ENCODE measurements around the gene PRSS3.
"Not testable (repeated sequence)": the region's sequence is repeated elsewhere in the genome, so short reads cannot be mapped to it uniquely, and the experiment has no call there.

PRSS3 gene

DNA sequence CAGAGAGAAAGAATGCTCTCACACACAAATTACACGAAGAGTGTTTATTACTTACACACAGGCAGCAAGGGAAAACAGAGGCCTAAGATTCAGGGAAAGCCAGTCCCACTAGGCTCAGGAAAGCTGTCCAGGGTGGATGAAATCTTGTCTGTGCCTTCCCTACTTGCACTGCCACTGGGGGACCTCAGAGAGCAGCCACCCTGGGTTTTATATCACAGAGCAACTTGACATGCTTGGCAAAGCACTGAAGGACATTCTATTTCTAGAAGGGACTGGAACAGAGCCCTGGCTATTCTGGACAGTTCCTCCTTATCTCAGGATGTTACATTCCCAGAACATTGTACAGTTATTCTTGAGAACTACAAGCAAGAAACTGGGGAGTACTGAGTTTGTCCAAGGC, 7.5 kb upstream of the PRSS3 start:
- Histone ChIP-seq H3K9me3 (ENCODE audit: control insufficient read depth, low read length) (no peaks in the 10 kb centered on the region), H3K36me3 (ENCODE audit: control insufficient read depth, insufficient read depth, low read length) (no peaks in the 10 kb centered on the region), H3K27ac (ENCODE audit: low read depth, low read length, severe bottlenecking) (no peak overlapping the region), H3K4me1 (ENCODE audit: control insufficient read depth, insufficient read depth, low read length, poor library complexity, severe bottlenecking) (no peaks in the 10 kb centered on the region), H3K4me3 (ENCODE audit: extremely low read depth, insufficient read depth, low read length, poor library complexity, severe bottlenecking) (no peak overlapping the region)
- 20% methylated on average over 1 of the region's 1 CpG; no CpG with 5 or more reads in 1 of the 2 experiments for WGBS, 2 experiments (ENCODE audit: insufficient coverage in 2 of 2)

DNA sequence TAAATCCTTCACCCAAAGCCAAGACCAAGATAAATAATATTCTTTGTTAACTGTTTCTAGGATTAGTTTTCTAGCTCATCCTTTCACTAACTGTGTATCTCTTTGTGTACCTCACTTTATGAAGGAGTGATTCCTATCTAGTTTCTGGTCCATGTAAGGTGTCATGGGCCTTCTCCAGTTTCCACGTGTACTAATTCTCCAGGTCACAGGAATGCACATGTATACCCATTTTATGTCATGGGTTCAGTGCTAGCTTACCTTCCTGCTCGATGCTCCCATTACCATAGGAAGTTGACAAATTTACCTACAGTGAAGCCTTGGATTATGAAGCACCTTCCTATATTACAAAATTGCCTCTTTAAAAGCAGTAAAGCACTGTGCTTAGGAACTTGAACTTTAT, 5.9 kb upstream of the PRSS3 start:
- H3K4me3 ChIP-seq (ENCODE audit: extremely low read depth, insufficient read depth, low read length, poor library complexity, severe bottlenecking); H3K36me3 ChIP-seq (ENCODE audit: control insufficient read depth, insufficient read depth, low read length); H3K9me3 ChIP-seq (ENCODE audit: control insufficient read depth, low read length); H3K27ac ChIP-seq (ENCODE audit: low read depth, low read length, severe bottlenecking); H3K4me1 ChIP-seq (ENCODE audit: control insufficient read depth, insufficient read depth, low read length, poor library complexity, severe bottlenecking): not testable (repeated sequence)
- 60 to 100% methylated on average over 1 of the region's 2 CpGs for WGBS, 2 experiments (ENCODE audit: insufficient coverage in 2 of 2)

DNA sequence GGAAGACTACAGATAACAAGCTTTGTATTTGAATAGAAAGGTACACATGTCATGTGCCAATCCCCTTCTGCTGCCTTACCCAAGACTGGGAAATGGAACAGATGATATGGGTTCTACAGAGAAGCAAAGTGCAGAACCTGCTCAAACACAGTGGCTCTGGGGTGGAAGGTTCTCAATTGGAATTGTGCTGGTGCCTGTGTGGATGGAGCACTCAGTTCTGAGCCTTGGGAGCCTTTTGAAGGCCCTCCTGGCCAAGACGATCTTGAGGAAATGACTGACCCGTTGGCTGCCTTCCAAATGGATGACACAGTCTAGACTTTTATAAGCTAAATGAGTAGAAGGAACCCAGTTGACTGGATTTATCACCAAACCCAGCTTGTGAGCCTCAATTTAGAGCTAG, 4.2 kb upstream of the PRSS3 start:
- Histone ChIP-seq H3K4me3 (ENCODE audit: extremely low read depth, insufficient read depth, low read length, poor library complexity, severe bottlenecking) (no peak overlapping the region), H3K27ac (ENCODE audit: low read depth, low read length, severe bottlenecking) (no peak overlapping the region), H3K9me3 (ENCODE audit: control insufficient read depth, low read length) (no peaks in the 10 kb centered on the region), H3K4me1 (ENCODE audit: control insufficient read depth, insufficient read depth, low read length, poor library complexity, severe bottlenecking) (no peaks in the 10 kb centered on the region), H3K36me3 (ENCODE audit: control insufficient read depth, insufficient read depth, low read length) (no peaks in the 10 kb centered on the region)
- 80 to 100% methylated on average over 1 of the region's 2 CpGs for WGBS, 2 experiments (ENCODE audit: insufficient coverage in 2 of 2)

DNA sequence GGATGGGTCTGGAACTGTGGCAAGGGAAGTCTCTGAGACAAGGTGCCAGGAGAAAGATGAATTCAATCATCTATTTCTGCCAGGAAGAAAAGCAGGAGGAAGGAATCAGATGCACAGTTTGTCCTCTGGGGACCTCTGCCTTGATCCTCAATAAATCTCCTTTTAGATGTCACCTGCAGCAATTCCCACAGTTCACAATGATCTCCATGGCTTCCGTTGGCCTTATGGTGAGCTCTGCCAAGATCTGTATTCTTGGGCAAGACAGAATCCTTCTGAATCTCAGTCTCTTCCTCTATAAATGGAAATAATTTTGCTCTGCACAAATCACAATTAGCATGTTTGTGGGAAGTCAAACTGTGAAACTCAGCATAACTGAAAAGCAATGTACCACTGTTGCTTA, 1.9 kb upstream of the PRSS3 start:
- H3K4me1 ChIP-seq (ENCODE audit: control insufficient read depth, insufficient read depth, low read length, poor library complexity, severe bottlenecking); H3K27ac ChIP-seq (ENCODE audit: low read depth, low read length, severe bottlenecking); H3K4me3 ChIP-seq (ENCODE audit: extremely low read depth, insufficient read depth, low read length, poor library complexity, severe bottlenecking); H3K36me3 ChIP-seq (ENCODE audit: control insufficient read depth, insufficient read depth, low read length); H3K9me3 ChIP-seq (ENCODE audit: control insufficient read depth, low read length): not testable (repeated sequence)
- 40 to 89% methylated on average over 1 of the region's 1 CpG for WGBS, 2 experiments (ENCODE audit: insufficient coverage in 2 of 2)

DNA sequence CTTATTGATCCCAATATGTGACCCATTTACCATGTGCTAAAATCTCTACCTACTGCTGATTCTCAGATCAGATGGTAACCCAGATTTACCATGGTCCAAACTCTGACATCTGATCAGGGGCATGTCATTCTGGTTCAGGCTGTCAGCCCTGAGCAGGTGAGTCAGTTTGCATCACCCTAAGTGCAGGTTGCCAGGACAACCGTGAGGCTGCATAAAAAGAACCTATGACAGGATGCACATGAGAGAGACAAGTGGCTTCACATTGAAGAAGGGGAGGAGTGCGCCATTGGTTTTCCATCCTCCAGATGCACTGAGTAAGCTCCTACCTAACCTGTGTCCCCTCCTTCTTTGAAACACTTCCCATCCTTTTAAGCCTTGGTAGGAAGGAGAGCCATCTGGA, 801 bp upstream of the PRSS3 start:
- WGBS, 2 experiments (ENCODE audit: insufficient coverage in 2 of 2): 100% methylated on average over 1 of the region's 2 CpGs
- Histone ChIP-seq H3K4me3 (ENCODE audit: extremely low read depth, insufficient read depth, low read length, poor library complexity, severe bottlenecking) (no peak overlapping the region), H3K36me3 (ENCODE audit: control insufficient read depth, insufficient read depth, low read length) (no peaks in the 10 kb centered on the region), H3K9me3 (ENCODE audit: control insufficient read depth, low read length) (no peaks in the 10 kb centered on the region), H3K27ac (ENCODE audit: low read depth, low read length, severe bottlenecking) (no peak overlapping the region), H3K4me1 (ENCODE audit: control insufficient read depth, insufficient read depth, low read length, poor library complexity, severe bottlenecking) (no peaks in the 10 kb centered on the region)

DNA sequence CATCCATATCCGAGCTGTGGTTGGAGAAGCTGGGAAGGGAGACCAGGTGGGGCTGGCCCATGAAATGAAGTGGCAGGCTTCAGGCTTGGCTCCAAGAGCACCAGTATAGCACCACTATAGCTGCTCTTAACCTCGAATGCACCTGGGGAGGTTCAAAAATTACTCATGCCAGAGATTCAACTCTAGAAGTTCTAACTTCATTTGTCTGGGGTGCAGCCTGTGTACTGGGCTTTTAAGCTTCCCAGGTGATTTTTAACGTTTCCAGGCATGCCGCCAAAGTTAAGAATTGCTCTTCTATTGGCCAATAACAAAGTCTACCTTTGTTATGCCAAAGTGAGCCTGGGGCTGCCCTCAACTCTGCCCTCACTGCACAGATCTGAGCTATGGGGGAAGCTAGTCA, 458 bp downstream of the PRSS3 start:
- H3K4me3 ChIP-seq (ENCODE audit: extremely low read depth, insufficient read depth, low read length, poor library complexity, severe bottlenecking): no peak overlapping the region
- no peaks in the 10 kb centered on the region for H3K9me3 ChIP-seq (ENCODE audit: control insufficient read depth, low read length)
- H3K36me3 ChIP-seq (ENCODE audit: control insufficient read depth, insufficient read depth, low read length): no peaks in the 10 kb centered on the region
- H3K27ac ChIP-seq (ENCODE audit: low read depth, low read length, severe bottlenecking): no peak overlapping the region
- WGBS, 2 experiments (ENCODE audit: insufficient coverage in 2 of 2): 62% methylated on average over 3 of the region's 4 CpGs
- H3K4me1 ChIP-seq (ENCODE audit: control insufficient read depth, insufficient read depth, low read length, poor library complexity, severe bottlenecking): no peaks in the 10 kb centered on the region

DNA sequence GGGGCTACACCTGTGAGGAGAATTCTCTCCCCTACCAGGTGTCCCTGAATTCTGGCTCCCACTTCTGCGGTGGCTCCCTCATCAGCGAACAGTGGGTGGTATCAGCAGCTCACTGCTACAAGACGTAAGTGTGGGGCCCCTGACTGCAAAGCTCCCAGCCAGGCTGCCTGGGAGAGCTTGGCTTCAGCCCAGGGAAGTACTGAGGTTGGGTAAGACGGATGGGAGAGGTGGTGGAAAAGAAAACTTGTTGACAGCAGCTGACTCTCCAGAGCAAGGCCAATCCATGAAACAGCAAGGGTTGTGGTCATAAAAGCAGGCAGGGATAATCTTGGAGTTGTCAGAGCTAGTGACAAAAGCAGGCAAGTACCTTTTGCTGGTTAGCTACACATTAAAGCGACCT, 1.3 kb downstream of the PRSS3 start:
- WGBS, 2 experiments (ENCODE audit: insufficient coverage in 2 of 2): 74 to 77% methylated on average over 2 to 5 of the region's 5 CpGs
- H3K4me1 ChIP-seq (ENCODE audit: control insufficient read depth, insufficient read depth, low read length, poor library complexity, severe bottlenecking); H3K27ac ChIP-seq (ENCODE audit: low read depth, low read length, severe bottlenecking); H3K36me3 ChIP-seq (ENCODE audit: control insufficient read depth, insufficient read depth, low read length); H3K4me3 ChIP-seq (ENCODE audit: extremely low read depth, insufficient read depth, low read length, poor library complexity, severe bottlenecking); H3K9me3 ChIP-seq (ENCODE audit: control insufficient read depth, low read length): not testable (repeated sequence)

DNA sequence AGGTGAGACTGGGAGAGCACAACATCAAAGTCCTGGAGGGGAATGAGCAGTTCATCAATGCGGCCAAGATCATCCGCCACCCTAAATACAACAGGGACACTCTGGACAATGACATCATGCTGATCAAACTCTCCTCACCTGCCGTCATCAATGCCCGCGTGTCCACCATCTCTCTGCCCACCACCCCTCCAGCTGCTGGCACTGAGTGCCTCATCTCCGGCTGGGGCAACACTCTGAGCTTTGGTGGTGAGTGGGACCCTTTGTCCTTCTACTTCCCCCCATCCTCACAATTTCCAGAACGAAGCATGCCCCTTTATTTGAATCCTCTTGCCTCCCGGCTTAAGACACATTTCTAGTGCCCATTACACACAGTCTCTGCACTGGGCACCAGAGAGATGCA, 2.5 kb downstream of the PRSS3 start:
- H3K9me3 ChIP-seq (ENCODE audit: control insufficient read depth, low read length): no peaks in the 10 kb centered on the region
- H3K27ac ChIP-seq (ENCODE audit: low read depth, low read length, severe bottlenecking): no peak overlapping the region
- H3K4me3 ChIP-seq (ENCODE audit: extremely low read depth, insufficient read depth, low read length, poor library complexity, severe bottlenecking): no peak overlapping the region
- H3K36me3 ChIP-seq (ENCODE audit: control insufficient read depth, insufficient read depth, low read length): no peaks in the 10 kb centered on the region
- 80 to 81% methylated on average over 6 to 7 of the region's 8 CpGs for WGBS, 2 experiments (ENCODE audit: insufficient coverage in 2 of 2)
- H3K4me1 ChIP-seq (ENCODE audit: control insufficient read depth, insufficient read depth, low read length, poor library complexity, severe bottlenecking): no peaks in the 10 kb centered on the region

DNA sequence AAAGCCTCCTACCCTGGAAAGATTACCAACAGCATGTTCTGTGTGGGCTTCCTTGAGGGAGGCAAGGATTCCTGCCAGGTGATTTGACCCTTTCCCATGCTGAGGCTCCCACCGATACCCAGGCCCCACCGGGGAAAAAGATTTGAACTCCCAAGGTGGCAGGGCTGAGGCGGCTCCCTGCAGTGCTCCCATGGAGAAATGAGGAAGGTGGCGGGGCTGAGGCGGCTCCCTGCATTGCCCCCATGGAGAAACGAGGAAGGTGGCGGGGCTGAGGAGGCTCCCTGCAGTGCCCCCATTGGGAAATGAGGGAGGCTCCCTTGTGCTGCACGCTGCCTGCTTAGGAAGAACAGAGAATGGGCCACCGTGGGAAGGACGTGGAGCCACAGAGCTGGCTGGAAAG, 3.2 kb downstream of the PRSS3 start:
- no peaks in the 10 kb centered on the region for H3K4me1 ChIP-seq (ENCODE audit: control insufficient read depth, insufficient read depth, low read length, poor library complexity, severe bottlenecking)
- H3K4me3 ChIP-seq (ENCODE audit: extremely low read depth, insufficient read depth, low read length, poor library complexity, severe bottlenecking): no peak overlapping the region
- no peak overlapping the region for H3K27ac ChIP-seq (ENCODE audit: low read depth, low read length, severe bottlenecking)
- no peaks in the 10 kb centered on the region for H3K36me3 ChIP-seq (ENCODE audit: control insufficient read depth, insufficient read depth, low read length)
- 80 to 90% methylated on average over 7 to 10 of the region's 10 CpGs for WGBS, 2 experiments (ENCODE audit: insufficient coverage in 2 of 2)
- H3K9me3 ChIP-seq (ENCODE audit: control insufficient read depth, low read length): no peaks in the 10 kb centered on the region

DNA sequence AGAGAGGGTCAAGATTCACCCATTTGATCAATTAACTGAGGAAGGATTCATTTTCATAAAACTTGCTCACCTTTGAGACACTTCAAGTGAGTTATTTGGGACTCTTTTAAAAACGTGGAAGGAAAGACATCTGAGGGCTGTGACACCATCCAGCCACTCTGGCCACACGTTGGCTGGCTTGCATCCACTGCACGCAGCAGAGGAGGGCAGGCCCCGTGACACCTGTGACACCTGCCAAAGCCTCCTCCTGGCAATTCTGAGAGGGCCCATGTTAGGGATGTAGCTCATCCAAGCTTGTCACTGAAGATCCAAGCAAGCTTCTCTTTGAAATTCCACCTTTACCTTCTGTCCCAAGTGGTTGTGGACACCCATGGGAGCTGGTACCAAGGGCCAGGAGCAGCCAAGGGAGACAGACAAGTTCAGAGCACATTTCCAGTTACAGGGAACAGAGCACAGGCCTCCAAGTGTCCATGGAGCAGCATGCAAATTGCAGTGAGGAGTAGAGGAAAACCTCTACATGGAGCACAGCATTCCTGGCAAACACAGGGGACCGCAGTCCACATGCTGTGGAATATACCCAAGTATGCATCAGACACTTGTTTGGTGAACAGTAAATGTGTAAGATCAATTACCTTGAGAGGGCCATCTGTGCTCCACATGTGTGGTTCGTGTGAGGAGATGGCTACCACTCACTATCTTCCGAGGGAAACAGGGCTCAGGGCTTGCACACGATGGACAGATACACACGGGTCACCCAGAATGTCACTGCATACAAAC, 4.8 kb downstream of the PRSS3 start:
- H3K4me3 ChIP-seq (ENCODE audit: extremely low read depth, insufficient read depth, low read length, poor library complexity, severe bottlenecking): no peak overlapping the region
- no peaks in the 10 kb centered on the region for H3K9me3 ChIP-seq (ENCODE audit: control insufficient read depth, low read length)
- no peaks in the 10 kb centered on the region for H3K36me3 ChIP-seq (ENCODE audit: control insufficient read depth, insufficient read depth, low read length)
- no peaks in the 10 kb centered on the region for H3K4me1 ChIP-seq (ENCODE audit: control insufficient read depth, insufficient read depth, low read length, poor library complexity, severe bottlenecking)
- H3K27ac ChIP-seq (ENCODE audit: low read depth, low read length, severe bottlenecking): no peak overlapping the region
- WGBS, 2 experiments (ENCODE audit: insufficient coverage in 2 of 2): 91 to 94% methylated on average over 6 to 9 of the region's 9 CpGs

DNA sequence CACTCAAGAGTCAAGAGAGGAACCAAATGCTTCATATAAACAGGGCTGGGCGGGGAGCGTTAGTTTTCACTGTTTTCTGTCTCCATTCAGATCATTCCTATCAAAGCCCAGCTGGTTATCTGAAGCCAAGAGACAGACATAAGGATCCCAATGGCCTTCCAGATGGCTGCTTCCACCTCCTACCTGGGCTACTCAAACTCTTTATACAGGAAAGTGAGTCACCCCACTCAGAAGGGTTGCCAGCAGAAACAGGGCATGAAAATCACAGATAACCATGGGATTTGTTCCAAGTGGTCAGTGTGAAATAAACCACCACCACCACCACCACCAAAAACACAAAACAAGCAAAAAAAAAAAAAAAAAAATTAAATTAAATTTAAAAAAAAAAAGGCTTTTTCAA, 5.5 kb downstream of the PRSS3 start:
- 100% methylated on average over 2 of the region's 2 CpGs for WGBS, 2 experiments (ENCODE audit: insufficient coverage in 2 of 2)

More for the DNA sequence above, 5.5 kb downstream of the PRSS3 start:
- Histone ChIP-seq H3K4me1 (ENCODE audit: control insufficient read depth, insufficient read depth, low read length, poor library complexity, severe bottlenecking) (no peaks in the 10 kb centered on the region), H3K9me3 (ENCODE audit: control insufficient read depth, low read length) (no peaks in the 10 kb centered on the region), H3K4me3 (ENCODE audit: extremely low read depth, insufficient read depth, low read length, poor library complexity, severe bottlenecking) (no peak overlapping the region), H3K27ac (ENCODE audit: low read depth, low read length, severe bottlenecking) (no peak overlapping the region), H3K36me3 (ENCODE audit: control insufficient read depth, insufficient read depth, low read length) (no peaks in the 10 kb centered on the region)

All from mesodermal cell (in vitro differentiated cells).